Body of pancreas (tissue), 4 donors: ENCODE results near the gene RIC3.
"Not testable (repeated sequence)": the region's sequence is repeated elsewhere in the genome, so short reads cannot be mapped to it uniquely, and the experiment has no call there.

ENCODE experiments used
- CTCF ChIP-seq, 7 experiments: fragments of 450-650 bp in 4 of 7; fragments of 200-600 bp in 3 of 7; sonication (generic) in 3 of 7; IDR thresholded peaks; one replicate each; pipeline ENCODE4 v1.5.1; 2016 to 2019; ENCODE audit warnings: antibody characterized with exemption in 7 of 7
- POLR2A ChIP-seq, 3 donors: fragments of 450-650 bp; IDR thresholded peaks; one replicate each; pipeline ENCODE4 v1.6.1; 2016; ENCODE audit warnings: antibody characterized with exemption in 3 of 3, mild to moderate bottlenecking in 2 of 3

GRCh38 chr11:8161627-8162304 is 7.1 kb downstream of the RIC3 start:
- not testable (repeated sequence) for TF ChIP-seq CTCF, POLR2A (IDR thresholded peaks at IDR 0.05)
